Trophoblast cell (in vitro differentiated cells and primary cell): ENCODE data around the gene RCOR2.

Experiments
- DNase-seq, 2 donors: peaks; one replicate each; pipeline ENCODE4 v3.0.0-alpha.2; 2016
- H2AFZ ChIP-seq: 2 replicates; pipeline ENCODE4 v1.6.1; 2013; ENCODE audit warnings: low read length, moderate library complexity, mild to moderate bottlenecking; ENCODE audit not compliant: insufficient read depth, poor library complexity
- H2AK5ac ChIP-seq: 2 replicates; pipeline ENCODE4 v1.6.1; 2013; ENCODE audit warnings: mild to moderate bottlenecking, low read length
- H2BK120ac ChIP-seq: 2 replicates; pipeline ENCODE4 v1.6.1; 2013; ENCODE audit warnings: low read length, mild to moderate bottlenecking, moderate library complexity; ENCODE audit not compliant: insufficient read depth, poor library complexity
- H2BK12ac ChIP-seq: 2 replicates; pipeline ENCODE4 v1.6.1; 2013; ENCODE audit warnings: mild to moderate bottlenecking, low read length, moderate library complexity
- H2BK5ac ChIP-seq: 2 replicates; pipeline ENCODE4 v1.6.1; 2013; ENCODE audit warnings: low read length, low read depth, moderate library complexity, mild to moderate bottlenecking; ENCODE audit not compliant: poor library complexity
- H3K14ac ChIP-seq: 2 replicates; pipeline ENCODE4 v1.6.1; 2013; ENCODE audit warnings: mild to moderate bottlenecking, low read length
- H3K18ac ChIP-seq: 2 replicates; pipeline ENCODE4 v1.6.1; 2013; ENCODE audit warnings: mild to moderate bottlenecking, low read length
- H3K23ac ChIP-seq: 2 replicates; pipeline ENCODE4 v1.6.1; 2013; ENCODE audit warnings: low read length
- H3K27ac ChIP-seq: 2 replicates; pipeline ENCODE4 v1.5.1; 2013; ENCODE audit warnings: low read depth, mild to moderate bottlenecking, inconsistent platforms, low read length, moderate library complexity
- H3K27me3 ChIP-seq: 2 replicates; pipeline ENCODE4 v1.6.1; 2013; ENCODE audit warnings: inconsistent platforms, mild to moderate bottlenecking, low read length, moderate library complexity; ENCODE audit not compliant: insufficient read depth
- H3K36me3 ChIP-seq, 2 experiments: 1 replicate in 1 of 2; 2 replicates in 1 of 2; pipeline ENCODE4 v1.6.1; 2013; ENCODE audit warnings: low read length in 2 of 2, mild to moderate bottlenecking in 2 of 2, moderate library complexity in 1 of 2; ENCODE audit not compliant: insufficient read depth in 2 of 2, control insufficient read depth in 1 of 2
- H3K4ac ChIP-seq: 2 replicates; pipeline ENCODE4 v1.6.1; 2013; ENCODE audit warnings: low read depth, mild to moderate bottlenecking, low read length, moderate library complexity
- H3K4me1 ChIP-seq, 2 experiments: 1 replicate in 1 of 2; 2 replicates in 1 of 2; pipeline ENCODE4 v1.6.1; 2013; ENCODE audit warnings: low read length in 2 of 2, mild to moderate bottlenecking in 2 of 2, moderate library complexity in 1 of 2; ENCODE audit not compliant: insufficient read depth in 2 of 2, control insufficient read depth in 1 of 2
- H3K4me2 ChIP-seq: 2 replicates; pipeline ENCODE4 v1.6.1; 2013; ENCODE audit warnings: inconsistent platforms, mild to moderate bottlenecking, low read length, moderate library complexity
- H3K4me3 ChIP-seq: 2 replicates; pipeline ENCODE4 v1.5.1; 2013; ENCODE audit warnings: mild to moderate bottlenecking, low read depth, low read length, inconsistent platforms
- H3K79me1 ChIP-seq: one replicate; pipeline ENCODE4 v1.6.1; 2013; ENCODE audit warnings: low read length
- H3K79me2 ChIP-seq: 2 replicates; pipeline ENCODE4 v1.6.1; 2013; ENCODE audit warnings: low read length, mild to moderate bottlenecking; ENCODE audit not compliant: control insufficient read depth, insufficient read depth, poor library complexity
- H3K9ac ChIP-seq: 2 replicates; pipeline ENCODE4 v1.6.1; 2013; ENCODE audit warnings: mild to moderate bottlenecking, low read length
- H3K9me3 ChIP-seq: 2 replicates; pipeline ENCODE4 v1.6.1; 2013; ENCODE audit warnings: low read depth, mild to moderate bottlenecking, control low read depth, inconsistent platforms, low read length; ENCODE audit not compliant: insufficient read depth
- H4K12ac ChIP-seq: 2 replicates; pipeline ENCODE4 v1.6.1; 2013; ENCODE audit warnings: low read depth, mild to moderate bottlenecking, low read length, moderate library complexity
- H4K8ac ChIP-seq: 2 replicates; pipeline ENCODE4 v1.6.1; 2013; ENCODE audit warnings: low read depth, mild to moderate bottlenecking, low read length, moderate library complexity
- H4K91ac ChIP-seq: one replicate; pipeline ENCODE4 v1.6.1; 2013; ENCODE audit warnings: low read depth, mild to moderate bottlenecking, low read length, moderate library complexity
- WGBS: extraction: QIAGEN DNeasy Blood & Tissue Kit; methylation state at CpG from one replicate; pipeline ENCODE4 v1.1.7; 2013; ENCODE audit warnings: missing lambda C conversion rate; ENCODE audit not compliant: insufficient read length, insufficient coverage; ENCODE audit errors: extremely low coverage; 5-methylcytosine and 5-hydroxymethylcytosine counted together

The RCOR2 gene

DNA sequence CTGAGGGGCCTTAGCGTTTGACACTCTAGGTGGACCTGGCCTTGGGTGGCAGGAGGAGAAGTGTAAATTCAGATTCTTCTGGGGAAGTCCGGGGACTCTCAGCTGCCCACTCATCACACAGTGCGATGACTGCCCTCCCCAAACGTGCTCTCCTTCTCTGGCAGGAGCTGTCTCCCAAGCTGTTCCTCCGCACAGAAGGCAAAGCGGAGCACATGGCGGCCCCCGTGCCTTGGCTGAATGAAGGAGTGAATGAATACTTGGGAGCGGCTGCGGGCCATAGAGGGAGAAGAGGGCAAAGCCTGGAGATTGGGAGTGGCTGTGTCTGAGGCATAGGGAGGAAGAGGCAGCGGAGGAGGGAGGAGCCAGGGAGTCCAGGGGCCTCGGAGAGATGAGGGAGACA, 14.9 kb upstream of the RCOR2 start:
- H4K12ac ChIP-seq = no peak overlapping the region
- no peaks in the 10 kb centered on the region for H3K9me3 ChIP-seq
- H3K4me1 ChIP-seq = peaks cover 5 to 10% of the 10 kb centered on the region in 2 experiments
- no peak overlapping the region for H4K8ac ChIP-seq
- no CpG with 5 or more reads among the region's 12 CpGs for WGBS
- no peak overlapping the region for H2BK120ac ChIP-seq
- peaks cover 6% of the 10 kb centered on the region for H3K79me1 ChIP-seq
- peak overlapping the region; percentile 25 for H3K14ac ChIP-seq
- no peaks in the 10 kb centered on the region for H3K36me3 ChIP-seq
- H4K91ac ChIP-seq = no peak overlapping the region
- no peak overlapping the region for H3K9ac ChIP-seq
- peak overlapping the region; percentile 1 for H2BK12ac ChIP-seq
- no peak overlapping the region for H3K4ac ChIP-seq
- no peak for DNase-seq
- H3K4me2 ChIP-seq = no peak overlapping the region
- H3K23ac ChIP-seq = no peak overlapping the region
- H3K27me3 ChIP-seq = no peaks in the 10 kb centered on the region
- H3K79me2 ChIP-seq = no peaks in the 10 kb centered on the region
- no peak overlapping the region for H3K4me3 ChIP-seq
- no peak overlapping the region for H2BK5ac ChIP-seq
- no peak overlapping the region for H3K18ac ChIP-seq
- no peak overlapping the region for H3K27ac ChIP-seq
- no peak overlapping the region for H2AFZ ChIP-seq
- H2AK5ac ChIP-seq = peak overlapping the region; percentile 2

GRCh38 chr11:63931045-63931444, 14.1 kb upstream of the RCOR2 start:
- no peak overlapping the region for H3K23ac ChIP-seq
- peaks cover 6% of the 10 kb centered on the region for H3K79me1 ChIP-seq
- no peak overlapping the region for H2AFZ ChIP-seq
- H3K9ac ChIP-seq = no peak overlapping the region
- H2BK12ac ChIP-seq = no peak overlapping the region
- H2BK120ac ChIP-seq = no peak overlapping the region
- no peak overlapping the region for H3K14ac ChIP-seq
- no peak for DNase-seq
- no peak overlapping the region for H2BK5ac ChIP-seq
- H3K4me2 ChIP-seq = no peak overlapping the region
- H4K8ac ChIP-seq = no peak overlapping the region
- H4K12ac ChIP-seq = no peak overlapping the region
- H3K36me3 ChIP-seq = no peaks in the 10 kb centered on the region
- H3K79me2 ChIP-seq = no peaks in the 10 kb centered on the region
- peaks cover 5 to 10% of the 10 kb centered on the region in 2 experiments for H3K4me1 ChIP-seq
- no peak overlapping the region for H3K4ac ChIP-seq
- H3K9me3 ChIP-seq = no peaks in the 10 kb centered on the region
- no peak overlapping the region for H3K27ac ChIP-seq
- no peak overlapping the region for H4K91ac ChIP-seq
- no CpG with 5 or more reads among the region's 6 CpGs for WGBS
- no peaks in the 10 kb centered on the region for H3K27me3 ChIP-seq
- no peak overlapping the region for H3K4me3 ChIP-seq
- no peak overlapping the region for H2AK5ac ChIP-seq
- H3K18ac ChIP-seq = no peak overlapping the region

GRCh38 chr11:63929616-63930015, 12.7 kb upstream of the RCOR2 start:
- Histone ChIP-seq H3K14ac (no peak overlapping the region), H3K9ac (no peak overlapping the region), H4K91ac (no peak overlapping the region), H2BK120ac (no peak overlapping the region), H4K8ac (no peak overlapping the region), H3K27ac (no peak overlapping the region), H3K18ac (no peak overlapping the region), H3K23ac (no peak overlapping the region), H2BK5ac (no peak overlapping the region), H2BK12ac (no peak overlapping the region), H3K9me3 (no peaks in the 10 kb centered on the region), H3K36me3 (no peaks in the 10 kb centered on the region), H3K27me3 (no peaks in the 10 kb centered on the region), H2AK5ac (no peak overlapping the region), H3K79me1 (no peaks in the 10 kb centered on the region), H3K79me2 (no peaks in the 10 kb centered on the region), H2AFZ (no peak overlapping the region), H3K4me2 (no peak overlapping the region), H4K12ac (no peak overlapping the region), H3K4me3 (no peak overlapping the region), H3K4me1 (peaks cover 2 to 5% of the 10 kb centered on the region in 2 experiments), H3K4ac (no peak overlapping the region)
- no CpG with 5 or more reads among the region's 5 CpGs for WGBS
- DNase-seq = no peak

GRCh38 chr11:63923319-63923718, 6.4 kb upstream of the RCOR2 start:
- H3K18ac ChIP-seq = no peak overlapping the region
- H3K36me3 ChIP-seq = no peaks in the 10 kb centered on the region
- no peaks in the 10 kb centered on the region for H3K27me3 ChIP-seq
- no peak overlapping the region for H2BK12ac ChIP-seq
- no peak overlapping the region for H2AK5ac ChIP-seq
- H3K79me2 ChIP-seq = peaks cover 2% of the 10 kb centered on the region
- H2BK5ac ChIP-seq = no peak overlapping the region
- no peak overlapping the region for H2BK120ac ChIP-seq
- H3K4me1 ChIP-seq = peaks cover 26 to 28% of the 10 kb centered on the region in 2 experiments
- no peak overlapping the region for H2AFZ ChIP-seq
- WGBS = 100% methylated on average over 1 of the region's 4 CpGs
- H3K4me2 ChIP-seq = no peak overlapping the region
- no peak overlapping the region for H3K27ac ChIP-seq
- no peak for DNase-seq
- H3K79me1 ChIP-seq = peaks cover 24% of the 10 kb centered on the region
- no peak overlapping the region for H4K91ac ChIP-seq
- no peak overlapping the region for H4K8ac ChIP-seq
- no peak overlapping the region for H3K14ac ChIP-seq
- H3K9ac ChIP-seq = no peak overlapping the region
- H4K12ac ChIP-seq = no peak overlapping the region
- no peak overlapping the region for H3K4ac ChIP-seq
- no peak overlapping the region for H3K4me3 ChIP-seq
- peaks cover 2% of the 10 kb centered on the region for H3K9me3 ChIP-seq
- H3K23ac ChIP-seq = no peak overlapping the region
